Retinal pigment epithelial cell (primary cell): Measurements from ENCODE around the gene PMM2.

Experiments
- DNase-seq: peaks from one replicate; pipeline ENCODE4 v3.0.0-alpha.2; 2010; ENCODE audit warnings: low read depth
- H3K4me3 ChIP-seq: 2 replicates; pipeline ENCODE4 v1.5.1; 2011; ENCODE audit warnings: mild to moderate bottlenecking, low read length, control low read depth, moderate library complexity
- TF ChIP-seq, protein P1 (sequence below): conservative IDR thresholded peaks from 2 replicates; pipeline ENCODE4 v1.5.1; 2011; ENCODE audit warnings: low read depth, low read length, control low read depth, inconsistent platforms

Gene PMM2

DNA sequence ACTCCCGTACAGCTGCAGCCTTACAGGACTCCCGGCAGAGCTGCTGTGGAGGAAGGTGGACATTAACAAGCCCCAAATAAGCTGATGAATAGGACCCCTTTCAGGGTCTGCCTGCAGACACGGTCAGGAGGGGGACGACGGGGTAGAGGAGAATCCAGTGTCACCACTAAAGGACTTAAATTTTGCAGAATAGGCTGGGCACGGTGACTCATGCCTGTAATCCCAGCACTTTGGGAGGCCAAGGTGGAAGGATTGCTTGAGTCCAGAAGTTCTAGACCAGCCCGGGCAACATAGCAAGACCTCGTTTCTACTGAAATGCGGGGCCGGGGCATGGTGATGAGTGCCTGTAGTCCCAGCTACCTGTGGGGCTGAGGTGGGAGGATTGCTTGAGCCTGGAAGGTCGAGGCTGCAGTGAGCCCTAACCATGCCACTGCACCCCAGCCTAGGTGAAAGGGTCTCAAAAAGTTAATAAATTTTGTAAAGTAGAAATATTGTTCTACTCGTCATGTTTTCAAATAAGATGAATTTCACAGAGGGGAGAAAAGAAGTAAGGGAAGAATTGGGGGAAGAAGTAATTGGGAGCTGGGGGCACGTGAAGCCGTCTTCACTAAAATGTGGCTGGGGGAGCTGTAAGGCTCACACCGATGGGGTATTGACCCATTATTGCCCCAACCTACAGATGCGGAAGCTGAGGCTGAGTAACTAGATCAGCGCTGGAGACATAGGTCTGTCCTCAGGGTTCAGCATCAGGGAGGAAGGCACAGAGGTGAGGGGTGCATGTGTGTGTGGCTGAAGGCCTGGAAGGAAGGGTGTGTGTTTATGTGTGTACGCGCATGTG is 89.2 kb downstream of the PMM2 start:
- no peak overlapping the region for H3K4me3 ChIP-seq
- TF ChIP-seq, protein P1, sequence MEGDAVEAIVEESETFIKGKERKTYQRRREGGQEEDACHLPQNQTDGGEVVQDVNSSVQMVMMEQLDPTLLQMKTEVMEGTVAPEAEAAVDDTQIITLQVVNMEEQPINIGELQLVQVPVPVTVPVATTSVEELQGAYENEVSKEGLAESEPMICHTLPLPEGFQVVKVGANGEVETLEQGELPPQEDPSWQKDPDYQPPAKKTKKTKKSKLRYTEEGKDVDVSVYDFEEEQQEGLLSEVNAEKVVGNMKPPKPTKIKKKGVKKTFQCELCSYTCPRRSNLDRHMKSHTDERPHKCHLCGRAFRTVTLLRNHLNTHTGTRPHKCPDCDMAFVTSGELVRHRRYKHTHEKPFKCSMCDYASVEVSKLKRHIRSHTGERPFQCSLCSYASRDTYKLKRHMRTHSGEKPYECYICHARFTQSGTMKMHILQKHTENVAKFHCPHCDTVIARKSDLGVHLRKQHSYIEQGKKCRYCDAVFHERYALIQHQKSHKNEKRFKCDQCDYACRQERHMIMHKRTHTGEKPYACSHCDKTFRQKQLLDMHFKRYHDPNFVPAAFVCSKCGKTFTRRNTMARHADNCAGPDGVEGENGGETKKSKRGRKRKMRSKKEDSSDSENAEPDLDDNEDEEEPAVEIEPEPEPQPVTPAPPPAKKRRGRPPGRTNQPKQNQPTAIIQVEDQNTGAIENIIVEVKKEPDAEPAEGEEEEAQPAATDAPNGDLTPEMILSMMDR, result no peak
- no peak for DNase-seq

DNA sequence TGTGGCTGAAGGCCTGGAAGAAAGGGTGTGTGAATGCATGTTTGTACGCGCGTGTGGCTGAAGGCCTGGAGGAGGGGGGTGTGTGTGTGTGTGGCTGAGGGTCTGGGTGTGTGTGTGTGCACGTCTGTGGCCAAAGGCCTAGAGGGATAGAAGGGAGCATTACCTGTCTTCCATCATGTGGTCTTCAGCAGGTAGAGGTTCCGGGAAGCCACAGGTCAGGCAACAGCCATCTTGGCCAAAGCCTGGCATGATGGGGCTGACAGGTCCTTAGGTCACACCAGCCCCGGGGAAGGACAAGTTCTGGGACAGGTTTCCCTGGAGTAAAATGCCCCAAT is 89.8 kb downstream of the PMM2 start:
- DNase-seq, result no peak
- TF ChIP-seq, protein P1, result no peak
- H3K4me3 ChIP-seq, result no peak overlapping the region

DNA sequence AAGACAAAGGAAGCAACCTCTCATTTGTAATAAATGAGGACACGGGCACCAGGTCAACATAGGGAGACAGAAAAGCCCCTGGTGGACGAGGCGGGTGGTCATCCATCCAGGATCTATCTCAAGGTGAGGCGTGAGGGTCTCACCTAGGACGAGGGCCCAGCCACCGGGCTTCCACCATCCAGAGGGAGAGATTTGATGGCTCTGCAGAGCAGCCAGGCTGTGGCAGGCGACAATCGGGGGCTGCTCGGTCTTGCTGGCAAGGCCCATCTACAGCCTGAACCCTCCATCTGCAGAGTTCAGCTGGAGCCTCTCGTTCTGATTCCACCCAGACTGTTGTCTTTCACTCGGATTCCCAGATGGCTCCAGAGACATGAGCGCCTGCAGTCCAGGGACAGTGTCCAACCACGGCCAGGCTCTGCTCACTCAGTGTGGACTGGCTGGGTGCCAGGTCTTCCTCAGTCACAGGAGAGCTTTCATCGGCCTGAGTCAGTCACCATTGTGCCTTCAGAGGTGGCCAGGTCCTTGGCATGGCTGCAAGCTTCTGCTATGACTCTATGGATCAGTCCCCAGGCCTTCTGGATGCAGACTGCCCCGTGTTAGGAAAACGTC is 90.4 kb downstream of the PMM2 start:
- DNase-seq, result no peak
- TF ChIP-seq, protein P1, result no peak
- no peak overlapping the region for H3K4me3 ChIP-seq

DNA sequence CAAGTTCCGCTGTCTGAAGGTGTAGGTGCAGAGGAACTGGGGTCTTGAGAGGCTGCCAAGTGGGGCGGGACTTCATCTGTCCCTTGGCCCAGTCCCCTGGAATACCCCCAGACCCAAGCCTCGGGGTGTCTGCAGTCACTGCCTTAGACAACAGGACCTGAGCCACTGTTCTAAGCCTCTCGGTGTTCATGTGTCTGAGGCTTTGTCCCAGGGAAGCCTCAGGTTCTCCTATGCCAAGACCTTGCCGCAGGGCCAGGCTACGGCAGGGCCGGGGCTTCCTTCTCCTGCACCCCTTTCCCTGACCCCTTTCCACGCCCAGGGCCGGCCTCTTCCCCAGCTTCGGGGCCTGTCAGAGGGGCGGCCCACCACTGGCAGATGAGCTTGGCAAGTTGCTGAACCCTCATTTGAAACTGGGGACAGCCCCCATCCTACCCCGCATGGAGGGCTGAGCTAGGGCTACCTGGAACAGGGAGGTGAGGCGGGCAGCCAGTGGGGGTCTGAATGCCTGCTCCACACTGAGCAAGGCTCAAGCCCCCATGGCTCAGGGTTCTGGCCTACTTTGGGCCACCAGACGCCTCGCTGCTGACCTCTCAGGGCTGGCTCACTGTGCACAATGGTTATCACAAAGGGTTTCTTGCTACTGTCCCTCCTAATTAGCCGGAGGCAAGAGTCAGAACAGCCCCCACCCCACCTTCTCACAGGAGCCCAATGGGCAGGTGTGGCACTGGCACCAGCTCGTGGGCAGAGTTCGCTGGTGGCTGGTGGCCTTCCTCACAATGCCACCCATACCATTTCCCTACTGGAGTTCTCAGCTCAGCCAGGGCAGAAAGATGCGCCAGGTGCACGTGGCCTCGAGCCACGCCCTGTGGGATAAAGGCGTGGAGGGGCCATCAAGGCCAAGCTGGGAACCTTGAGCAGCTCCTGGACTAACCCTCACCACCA is 91.6 kb downstream of the PMM2 start:
- TF ChIP-seq, protein P1, result no peak
- no peak overlapping the region for H3K4me3 ChIP-seq
- no peak for DNase-seq

DNA sequence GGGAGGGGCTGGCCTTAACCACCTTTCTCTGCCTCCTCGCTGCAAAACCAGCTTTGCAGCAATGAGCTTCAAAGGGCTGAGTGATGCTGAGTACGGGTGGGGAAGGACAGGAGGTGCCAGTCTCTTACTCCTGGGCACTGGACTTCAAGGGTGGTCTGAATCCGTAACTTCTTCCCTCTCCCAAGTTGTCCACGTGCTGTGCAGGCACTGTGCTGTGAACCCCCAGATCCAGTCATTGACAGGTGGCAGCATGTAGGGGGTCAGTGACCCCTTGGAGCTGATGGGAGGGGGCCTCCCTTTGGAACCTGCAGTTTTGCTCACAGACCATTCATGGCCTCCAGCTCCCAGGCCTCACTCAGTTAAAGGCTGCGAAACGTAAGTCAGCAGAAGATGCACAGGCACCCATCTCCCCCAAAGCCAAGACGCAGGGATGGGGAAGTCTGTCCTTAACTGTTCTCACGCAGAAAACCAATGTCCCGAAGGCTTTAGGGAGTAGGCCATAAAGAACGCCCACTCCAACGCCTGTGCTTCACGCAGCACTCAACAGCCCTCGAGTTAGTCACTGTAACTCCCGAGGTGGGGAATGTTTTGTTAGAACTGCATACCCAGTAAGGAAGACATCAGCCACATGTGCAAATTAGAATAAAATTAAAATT is 92.4 kb downstream of the PMM2 start:
- H3K4me3 ChIP-seq, result no peak overlapping the region
- TF ChIP-seq, protein P1, result no peak
- no peak for DNase-seq

DNA sequence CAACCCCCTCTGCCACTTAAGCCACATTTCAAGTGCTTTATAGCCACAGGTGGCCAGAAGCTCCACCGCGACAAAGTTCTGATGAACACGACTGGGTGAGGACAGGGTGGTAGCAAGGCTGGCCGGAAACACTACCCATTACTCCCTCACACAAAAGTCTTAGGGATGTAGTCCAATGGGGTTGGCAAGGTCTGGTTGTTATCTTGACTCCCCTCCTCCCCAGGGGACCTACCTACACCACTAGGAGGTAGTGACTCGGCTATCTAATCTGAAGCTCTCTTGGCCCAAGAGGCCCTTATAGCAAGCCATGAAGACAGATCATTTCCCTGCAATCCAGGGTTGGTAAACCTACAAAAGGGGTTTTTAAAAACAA is 92.9 kb downstream of the PMM2 start:
- TF ChIP-seq, protein P1, result no peak
- DNase-seq, result no peak

More for the DNA sequence above, 92.9 kb downstream of the PMM2 start:
- no peak overlapping the region for H3K4me3 ChIP-seq
